ENCODE results near the gene TSPAN8.

GRCh38 chr12:71155225-71155624, 2.6 kb downstream of the TSPAN8 start:
- TF ChIP-seq CTCF (conservative IDR thresholded peaks at IDR 0.05 in 1 of 2, IDR thresholded peaks at IDR 0.05 in 1 of 2; ENCODE audit: extremely low read depth in 1 of 2, insufficient read depth in 1 of 2, low read depth in 1 of 2, low read length in 2 of 2), result no peak
- no peak for TF ChIP-seq EZH2 (IDR thresholded peaks at IDR 0.05; ENCODE audit: borderline replicate concordance, low read length)

All from mammary epithelial cell (primary cell).